22Rv1 (cell line): ENCODE results near the gene NOXO1.

Source experiments
- H3K27ac ChIP-seq: fragments of 450-650 bp; 2 replicates; pipeline ENCODE4 v1.5.1; 2017
- CTCF ChIP-seq: fragments of 450-650 bp; IDR thresholded peaks from 2 replicates; pipeline ENCODE4 v1.5.1; 2017; ENCODE audit warnings: mild to moderate bottlenecking
- ZFX ChIP-seq: fragments of 450-650 bp; IDR thresholded peaks from 2 replicates; pipeline ENCODE4 v1.6.1; 2017; ENCODE audit warnings: antibody characterized with exemption, borderline replicate concordance

The NOXO1 gene

GRCh38 chr16:1981398-1981836 is at the start of gene NOXO1:
NOXO1 (minus strand) TSS chr16:1981469; CDS start chr16:1981179, 290 bp downstream.
- TF ChIP-seq CTCF = no peak
- no peak for TF ChIP-seq ZFX
- H3K27ac ChIP-seq = peak within 1 kb of the TSS; percentile 96

- H3K27ac ChIP-seq = no peak overlapping the region
- no peak for TF ChIP-seq CTCF
- TF ChIP-seq ZFX = no peak
These were observed 48.8 kb upstream of the NOXO1 start for GRCh38 chr16:2030036-2030435.

- TF ChIP-seq ZFX (no peak), CTCF (no peak)
- no peak overlapping the region for H3K27ac ChIP-seq
These were observed 48.1 kb upstream of the NOXO1 start for GRCh38 chr16:2029350-2029749.

- no peak overlapping the region for H3K27ac ChIP-seq
- no peak for TF ChIP-seq CTCF
- TF ChIP-seq ZFX = no peak
These were observed 47.5 kb upstream of the NOXO1 start for GRCh38 chr16:2028620-2029220.

GRCh38 chr16:2028146-2028545 is 46.9 kb upstream of the NOXO1 start:
- H3K27ac ChIP-seq = peak overlapping the region; percentile 80; the same call in 1 of the 2 replicates
- TF ChIP-seq CTCF (no peak), ZFX (no peak)

- TF ChIP-seq ZFX (no peak), CTCF (peak; percentile 15; the same call in 1 of the 2 replicates)
- H3K27ac ChIP-seq = peak overlapping the region; percentile 80
These were observed 46.0 kb upstream of the NOXO1 start for GRCh38 chr16:2027024-2028010.
